Heart right ventricle (tissue), 16 donors: ENCODE measurements around the gene LSM3. TPM values are rescaled to one million over a fixed set of nuclear protein-coding genes. Genes with fewer than 3 reads are reported as not detected.

Experiments
- ATAC-seq, 8 donors: fragments of 200-7000 bp; cut with Tn5 transposase; one replicate each; pipeline ENCODE4 v1.9.1; 2020; ENCODE audit warnings: mild to moderate bottlenecking in 8 of 8, moderate library complexity in 8 of 8, moderate number of reproducible peaks in 1 of 8
- DNase-seq, 2 donors: peaks; one replicate each; pipeline ENCODE4 v3.0.0-alpha.2; 2020
- H3K27ac ChIP-seq, 10 donors: fragments of 200-600 bp; sonication (generic) in 2 of 10; one replicate each; pipeline versions ENCODE4 v1.5.0 to v1.8.0; 2020 to 2022; ENCODE audit warnings: mild to moderate bottlenecking in 3 of 10
- H3K27me3 ChIP-seq, 7 donors: fragments of 200-600 bp; one replicate each; pipeline ENCODE4 v1.8.0; 2021 to 2022; ENCODE audit warnings: mild to moderate bottlenecking in 2 of 7
- H3K36me3 ChIP-seq, 9 donors: fragments of 200-600 bp; sonication (generic) in 1 of 9; one replicate each; pipeline versions ENCODE4 v1.5.0 to v1.8.0; 2020 to 2022; ENCODE audit warnings: mild to moderate bottlenecking in 2 of 9
- H3K4me1 ChIP-seq, 9 donors: fragments of 200-600 bp; sonication (generic) in 1 of 9; one replicate each; pipeline versions ENCODE4 v1.5.0 to v1.8.0; 2020 to 2022; ENCODE audit warnings: mild to moderate bottlenecking in 4 of 9
- H3K4me3 ChIP-seq, 10 donors: fragments of 200-600 bp; sonication (generic) in 2 of 10; one replicate each; pipeline versions ENCODE4 v1.5.0 to v1.8.0; 2020 to 2022; ENCODE audit warnings: mild to moderate bottlenecking in 7 of 10, moderate library complexity in 2 of 10
- H3K9me3 ChIP-seq, 11 donors: fragments of 200-600 bp in 10 of 11; sonication (generic) in 2 of 11; one replicate each; pipeline versions ENCODE4 v1.5.0 to v1.8.0; 2013 to 2022; ENCODE audit warnings: mild to moderate bottlenecking in 2 of 11, control low read depth in 1 of 11, moderate library complexity in 1 of 11
- CTCF ChIP-seq, 9 donors: fragments of 200-600 bp; sonication (generic) in 2 of 9; IDR thresholded peaks; one replicate each; pipeline versions ENCODE4 v1.5.0 to v1.8.0; 2021 to 2022; ENCODE audit warnings: antibody characterized with exemption in 9 of 9, mild to moderate bottlenecking in 5 of 9, moderate library complexity in 1 of 9
- WGBS, 2 donors: extraction: QIAGEN DNeasy Blood & Tissue Kit; methylation state at CpG; one replicate each; pipeline ENCODE4 v1.1.7; 2013; ENCODE audit warnings: inconsistent platforms in 1 of 2; 5-methylcytosine and 5-hydroxymethylcytosine counted together
- intact Hi-C, 10 donors: fragments of 100-400 bp; cut with DNase I; formaldehyde crosslinking; loops; one replicate each; pipeline versions ENCODE4 v1.11.1 to v1.14.2; 2022
- polyA plus RNA-seq, 2 donors: library from polyadenylated mRNA; stranded (reverse); fragments of 200-250 nt; gene quantifications; one replicate each; pipeline ENCODE4 v1.2.3, GENCODE V29; 2013
- total RNA-seq, 10 donors: library from RNA; stranded (reverse); fragmentation: NEBNext Ultra II Directional in 3 of 10; extraction: Animal tissue kit (Norgen Biotek cat#: 25700) in 3 of 10; gene quantifications; one replicate each; pipeline versions ENCODE4 v1.2.1 to v1.2.4, GENCODE V29; 2021 to 2023
- donor health status: Arrhythmogenic right ventricular cardiomyopathy.
- donor health status: ischemic (EF 13 %, LVEDD 7.1; RV severe dilation, severe dysfunction).
- donor health status: healthy with polysubstance abuse.
- donor health status: DM: no; HTN: yes; CAD: no.
- donor health status: DM: no; HTN: no; CAD: no.
- donor health status: ischemic (EF 25% LVEDD 6.9; RV normal size, moderate dysfunction).
- donor health status: ischemic (EF 25% LVEDD 5.7; RV mildly dilated, moderate dysfunction).
- donor health status: healthy.
- donor health status: DM: yes; HTN: yes; CAD: no.
- donor health status: Ischemic cardiomyopathy.
- donor health status: ischemic (EF 35%, LVEDD 5.7; RV mildly dilated, moderate dysfunction).
- donor health status: nonischemic (EF 11% LVEDD 7.7; RV severe dilation, severe dysfunction).
- donor health status: DM: yes; HTN: yes; CAD: no.
- donor health status: PGD.
- donor health status: ischemic (EF 29% LVEDD 5.4; RV normal size, mild dysfunction).
- donor health status: nonischemic (EF 23%, LVEDD 6.1; RV moderate dilation, normal function).

The LSM3 gene
- total and polyA plus RNA-seq, 12 donors: 5.6 to 18.0 (median 15.2) TPM

GRCh38 chr3:14140668-14141067 is 37.9 kb upstream of the LSM3 start:
- Histone ChIP-seq H3K27ac (peak overlapping the region in 1 of 10 donors; percentile 88), H3K36me3 (peaks cover 0 to 79% (median 24%) of the 10 kb centered on the region in 9 donors), H3K27me3 (no peaks in the 10 kb centered on the region), H3K4me1 (peaks cover 13 to 68% (median 52%) of the 10 kb centered on the region in 9 donors), H3K9me3 (no peaks in the 10 kb centered on the region), H3K4me3 (no peak overlapping the region)
- intact Hi-C loops: no loop called here
- no peak for TF ChIP-seq CTCF (IDR thresholded peaks at IDR 0.05)
- ATAC-seq (no peak), DNase-seq (no peak)
- 86 to 89% methylated on average over 2 of the region's 2 CpGs for WGBS, 2 donors

GRCh38 chr3:14141144-14141543 is 37.5 kb upstream of the LSM3 start:
- ATAC-seq: no peak
- intact Hi-C loops: no loop called here

GRCh38 chr3:14141602-14142341 is 36.8 kb upstream of the LSM3 start:
- ATAC-seq (peak; percentile 22 to 77 (median 58)), DNase-seq (peak; percentile 51 to 66)
- H3K27ac ChIP-seq: peak overlapping the region in 9 of 10 donors; percentile 21 to 93 (median 80)
- H3K9me3 ChIP-seq: no peaks in the 10 kb centered on the region
- peaks cover 0 to 79% (median 27%) of the 10 kb centered on the region in 9 donors for H3K36me3 ChIP-seq
- peaks cover 14 to 67% (median 47%) of the 10 kb centered on the region in 9 donors for H3K4me1 ChIP-seq
- TF ChIP-seq CTCF (IDR thresholded peaks at IDR 0.05): no peak
- intact Hi-C loops: no loop called here
- H3K4me3 ChIP-seq: no peak overlapping the region
- WGBS, 2 donors: 73 to 78% methylated on average over 19 of the region's 19 CpGs
- H3K27me3 ChIP-seq: no peaks in the 10 kb centered on the region

More at GRCh38 chr3:14141144-14141543, 37.5 kb upstream of the LSM3 start:
- Histone ChIP-seq H3K36me3 (peaks cover 0 to 79% (median 26%) of the 10 kb centered on the region in 9 donors), H3K9me3 (no peaks in the 10 kb centered on the region), H3K27ac (peak overlapping the region in 4 of 10 donors; percentile 28 to 93 (median 88)), H3K4me1 (peaks cover 14 to 71% (median 52%) of the 10 kb centered on the region in 9 donors), H3K27me3 (no peaks in the 10 kb centered on the region), H3K4me3 (no peak overlapping the region)
- 70 to 80% methylated on average over 2 of the region's 2 CpGs for WGBS, 2 donors
- TF ChIP-seq CTCF (IDR thresholded peaks at IDR 0.05): no peak
- no peak for DNase-seq

DNA sequence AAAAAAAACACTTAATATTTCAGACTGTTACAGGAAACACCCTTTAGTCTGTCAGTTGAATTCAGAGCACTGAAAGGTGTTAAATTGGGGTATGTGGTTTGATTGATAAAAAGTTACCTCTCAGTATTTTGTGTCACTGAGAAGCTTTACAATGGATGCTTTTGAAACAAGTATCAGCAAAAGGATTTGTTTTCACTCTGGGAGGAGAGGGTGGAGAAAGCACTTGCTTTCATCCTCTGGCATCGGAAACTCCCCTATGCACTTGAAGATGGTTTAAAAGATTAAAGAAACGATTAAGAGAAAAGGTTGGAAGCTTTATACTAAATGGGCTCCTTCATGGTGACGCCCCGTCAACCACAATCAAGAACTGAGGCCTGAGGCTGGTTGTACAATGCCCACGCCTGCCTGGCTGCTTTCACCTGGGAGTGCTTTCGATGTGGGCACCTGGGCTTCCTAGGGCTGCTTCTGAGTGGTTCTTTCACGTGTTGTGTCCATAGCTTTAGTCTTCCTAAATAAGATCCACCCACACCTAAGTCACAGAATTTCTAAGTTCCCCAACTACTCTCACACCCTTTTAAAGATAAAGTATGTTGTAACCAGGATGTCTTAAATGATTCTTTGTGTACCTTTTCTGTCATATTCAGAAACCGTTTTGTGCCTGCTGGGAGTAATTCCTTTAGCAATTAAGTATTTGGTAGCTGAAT is 35.9 kb upstream of the LSM3 start:
- WGBS, 2 donors: 86 to 87% methylated on average over 8 of the region's 8 CpGs
- Histone ChIP-seq H3K9me3 (no peaks in the 10 kb centered on the region), H3K27ac (peak overlapping the region; percentile 18 to 93 (median 84)), H3K36me3 (peaks cover 0 to 79% (median 35%) of the 10 kb centered on the region in 9 donors), H3K4me3 (no peak overlapping the region), H3K27me3 (no peaks in the 10 kb centered on the region), H3K4me1 (peaks cover 14 to 71% (median 40%) of the 10 kb centered on the region in 9 donors)
- ATAC-seq (no peak), DNase-seq (no peak)
- TF ChIP-seq CTCF (IDR thresholded peaks at IDR 0.05): no peak
- intact Hi-C loops: loop anchor here in 1 of 10 donors (1.0 kb wide), 1 partner anchor 17 kb away; the partner anchor contains the start of gene TMEM43
